Thymus (tissue), 14 donors: Measurements from ENCODE around the gene EPPIN. TPM values are rescaled to one million over a fixed set of nuclear protein-coding genes. Genes with fewer than 3 reads are reported as not detected.
A peak's percentile ranks its signal among the peaks of the same experiment; 100 is the strongest.
"Not testable (repeated sequence)": the region's sequence is repeated elsewhere in the genome, so short reads cannot be mapped to it uniquely, and the experiment has no call there.

ENCODE experiments used
- DNase-seq, 9 donors: peaks; one replicate each; pipeline ENCODE4 v3.0.0-alpha.2; 2013; ENCODE audit warnings: low spot score in 9 of 9, low read depth in 6 of 9, missing footprints in 1 of 9
- H3K27ac ChIP-seq, 2 donors: one replicate each; pipeline ENCODE4 v1.5.1; 2013; ENCODE audit warnings: control low read depth in 1 of 2, low read depth in 1 of 2, low read length in 1 of 2, mild to moderate bottlenecking in 1 of 2, moderate library complexity in 1 of 2
- H3K27me3 ChIP-seq, 2 donors: one replicate each; pipeline ENCODE4 v1.5.1; 2013; ENCODE audit warnings: low read length in 1 of 2; ENCODE audit not compliant: control insufficient read depth in 2 of 2, insufficient read depth in 1 of 2
- H3K36me3 ChIP-seq, 2 donors: one replicate each; pipeline ENCODE4 v1.5.1; 2013; ENCODE audit warnings: low read length in 1 of 2, mild to moderate bottlenecking in 1 of 2, moderate library complexity in 1 of 2; ENCODE audit not compliant: control insufficient read depth in 2 of 2, insufficient read depth in 2 of 2
- H3K4me1 ChIP-seq, 2 donors: one replicate each; pipeline ENCODE4 v1.5.1; 2013; ENCODE audit warnings: low read length in 2 of 2; ENCODE audit not compliant: control insufficient read depth in 2 of 2, insufficient read depth in 2 of 2
- H3K4me3 ChIP-seq, 2 donors: one replicate each; pipeline ENCODE4 v1.5.1; 2013; ENCODE audit warnings: low read length in 2 of 2, control low read depth in 1 of 2, mild to moderate bottlenecking in 1 of 2
- H3K9me3 ChIP-seq, 2 donors: one replicate each; pipeline ENCODE4 v1.5.1; 2013; ENCODE audit warnings: low read length in 1 of 2, mild to moderate bottlenecking in 1 of 2; ENCODE audit not compliant: control insufficient read depth in 2 of 2, insufficient read depth in 1 of 2
- WGBS: extraction: QIAGEN DNeasy Blood & Tissue Kit; methylation state at CpG from one replicate; pipeline ENCODE4 v1.1.7; 2013; 5-methylcytosine and 5-hydroxymethylcytosine counted together
- long read RNA-seq, 10 donors: transcript quantifications; one replicate each; lab custom pipeline, GENCODE V29; 2026
- polyA plus RNA-seq: library from polyadenylated mRNA; stranded (reverse); fragments of 200-250 nt; gene quantifications from one replicate; pipeline ENCODE4 v1.2.3, GENCODE V29; 2013
- total RNA-seq: library from RNA; stranded (reverse); fragments of 120-200 nt; gene quantifications from one replicate; pipeline ENCODE4 v1.2.4, GENCODE V29; 2013
- donor health status: healthy.

Gene EPPIN
- total RNA-seq = not detected
- polyA plus RNA-seq = 0.21 TPM
- long read RNA-seq, donor 1 = 0 reads
- long read RNA-seq, donor 2 = 0 reads
- long read RNA-seq, donor 3 = 0 reads
- long read RNA-seq, donor 4 = 0 reads
- long read RNA-seq, donor 5 = 0 reads
- long read RNA-seq, donor 6 = 0 reads
- long read RNA-seq, donor 7 = 0 reads
- long read RNA-seq, donor 8 = 0 reads
- long read RNA-seq, donor 9 = 0 reads
- long read RNA-seq, donor 10 = 0 reads

- H3K4me3 ChIP-seq = no peak within 1 kb of the TSS
- no peaks in the 10 kb centered on the region for H3K9me3 ChIP-seq
- 91% methylated on average over 6 of the region's 6 CpGs for WGBS
- no peaks in the 10 kb centered on the region for H3K4me1 ChIP-seq
- DNase-seq = no peak
- peaks cover 0 to 2% of the 10 kb centered on the region in 2 donors for H3K27me3 ChIP-seq
- no peak within 1 kb of the TSS for H3K27ac ChIP-seq
- H3K36me3 ChIP-seq = no peaks in the 10 kb centered on the region
Measured at GRCh38 chr20:45547206-45547770, at the start of gene EPPIN. Gene EPPIN (minus strand): TSS chr20:45547401. CDS start chr20:45547357, 44 bp downstream.

- H3K4me1 ChIP-seq = no peaks in the 10 kb centered on the region
- H3K27ac ChIP-seq = no peak overlapping the region
- H3K36me3 ChIP-seq = no peaks in the 10 kb centered on the region
- DNase-seq = no peak
- H3K9me3 ChIP-seq = no peaks in the 10 kb centered on the region
- 88% methylated on average over 1 of the region's 1 CpG for WGBS
- no peak overlapping the region for H3K4me3 ChIP-seq
- H3K27me3 ChIP-seq = no peaks in the 10 kb centered on the region
Measured at GRCh38 chr20:45595235-45595634, 48.0 kb upstream of the EPPIN start.

- Histone ChIP-seq H3K36me3 (no peaks in the 10 kb centered on the region), H3K4me1 (no peaks in the 10 kb centered on the region), H3K9me3 (no peaks in the 10 kb centered on the region), H3K27ac (no peak overlapping the region), H3K4me3 (no peak overlapping the region), H3K27me3 (no peaks in the 10 kb centered on the region)
- WGBS = 96% methylated on average over 1 of the region's 1 CpG
- no peak for DNase-seq
Measured at GRCh38 chr20:45593498-45593897, 46.3 kb upstream of the EPPIN start.

- DNase-seq = peak in 2 of 9 donors; percentile 11 to 38
- H3K4me3 ChIP-seq = no peak overlapping the region
- 65% methylated on average over 5 of the region's 5 CpGs for WGBS
- H3K27ac ChIP-seq = no peak overlapping the region
- H3K9me3 ChIP-seq = no peaks in the 10 kb centered on the region
- H3K27me3 ChIP-seq = no peaks in the 10 kb centered on the region
- H3K36me3 ChIP-seq = no peaks in the 10 kb centered on the region
- H3K4me1 ChIP-seq = no peaks in the 10 kb centered on the region
Measured at GRCh38 chr20:45592574-45593189, 45.5 kb upstream of the EPPIN start.

- WGBS = 20% methylated on average over 1 of the region's 1 CpG
Measured at GRCh38 chr20:45589725-45590124, 42.5 kb upstream of the EPPIN start.

GRCh38 chr20:45588800-45589199 lies 41.6 kb upstream of the EPPIN start:
- no peak for DNase-seq
- WGBS = 90% methylated on average over 2 of the region's 2 CpGs
- no peaks in the 10 kb centered on the region for H3K4me1 ChIP-seq

More at GRCh38 chr20:45589725-45590124, 42.5 kb upstream of the EPPIN start:
- Histone ChIP-seq H3K9me3 (no peaks in the 10 kb centered on the region), H3K27ac (no peak overlapping the region), H3K36me3 (no peaks in the 10 kb centered on the region), H3K4me3 (no peak overlapping the region), H3K27me3 (no peaks in the 10 kb centered on the region), H3K4me1 (no peaks in the 10 kb centered on the region)
- DNase-seq = no peak

GRCh38 chr20:45585986-45586385 lies 38.8 kb upstream of the EPPIN start:
- H3K4me1 ChIP-seq, H3K9me3 ChIP-seq, DNase-seq, H3K27me3 ChIP-seq, H3K36me3 ChIP-seq, H3K27ac ChIP-seq, H3K4me3 ChIP-seq: not testable (repeated sequence)
- WGBS = 94% methylated on average over 5 of the region's 5 CpGs

More at GRCh38 chr20:45588800-45589199, 41.6 kb upstream of the EPPIN start:
- Histone ChIP-seq H3K27me3 (no peaks in the 10 kb centered on the region), H3K4me3 (no peak overlapping the region), H3K27ac (no peak overlapping the region), H3K9me3 (no peaks in the 10 kb centered on the region), H3K36me3 (no peaks in the 10 kb centered on the region)

- H3K4me1 ChIP-seq, H3K27me3 ChIP-seq, H3K27ac ChIP-seq, H3K9me3 ChIP-seq, H3K36me3 ChIP-seq, DNase-seq, H3K4me3 ChIP-seq: not testable (repeated sequence)
- WGBS = 93% methylated on average over 5 of the region's 5 CpGs
Measured at GRCh38 chr20:45584294-45584693, 37.1 kb upstream of the EPPIN start.

GRCh38 chr20:45583502-45583901 lies 36.3 kb upstream of the EPPIN start:
- H3K27ac ChIP-seq = no peak overlapping the region
- peaks cover 0 to 3% of the 10 kb centered on the region in 2 donors for H3K27me3 ChIP-seq
- 82% methylated on average over 3 of the region's 3 CpGs for WGBS
- DNase-seq = no peak
- no peaks in the 10 kb centered on the region for H3K4me1 ChIP-seq
- no peak overlapping the region for H3K4me3 ChIP-seq
- H3K9me3 ChIP-seq = no peaks in the 10 kb centered on the region
- no peaks in the 10 kb centered on the region for H3K36me3 ChIP-seq
